NCI-H2227 (cell line): ENCODE results near the gene CHST9.

Experiments
- DNase-seq: peaks from one replicate; lab custom pipeline; 2025; ENCODE audit not compliant: unreplicated experiment; lab: John Stamatoyannopoulos, UW

The CHST9 gene

GRCh38 chr18:26868968-26869586, 316.0 kb downstream of the CHST9 start:
- no peak for DNase-seq

DNA sequence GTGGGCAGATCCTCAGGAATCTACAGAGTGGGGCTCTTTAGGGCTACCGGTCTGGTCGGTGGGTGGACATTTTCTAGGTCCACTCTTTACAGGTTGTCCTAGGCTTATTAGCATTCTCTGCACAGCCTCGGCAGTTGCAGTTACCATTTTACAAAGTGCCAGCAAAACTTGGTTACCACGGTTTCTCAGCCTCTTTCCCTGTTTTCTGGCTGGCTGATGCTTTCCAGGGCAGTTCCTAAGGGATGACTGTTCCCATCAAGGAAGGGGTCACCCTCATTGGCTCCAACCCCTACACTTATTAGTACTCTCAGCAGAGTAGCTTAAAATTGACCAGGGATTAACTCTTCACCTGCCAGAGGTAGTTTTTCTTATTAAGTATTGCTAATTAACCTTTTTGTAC, 317.6 kb downstream of the CHST9 start:
- DNase-seq, result no peak

GRCh38 chr18:26865557-26865956, 319.6 kb downstream of the CHST9 start, which contains the start of gene AQP4:
Gene AQP4 (minus strand): TSS chr18:26865707. CDS start chr18:26865689, 18 bp downstream.
- no peak for DNase-seq

DNA sequence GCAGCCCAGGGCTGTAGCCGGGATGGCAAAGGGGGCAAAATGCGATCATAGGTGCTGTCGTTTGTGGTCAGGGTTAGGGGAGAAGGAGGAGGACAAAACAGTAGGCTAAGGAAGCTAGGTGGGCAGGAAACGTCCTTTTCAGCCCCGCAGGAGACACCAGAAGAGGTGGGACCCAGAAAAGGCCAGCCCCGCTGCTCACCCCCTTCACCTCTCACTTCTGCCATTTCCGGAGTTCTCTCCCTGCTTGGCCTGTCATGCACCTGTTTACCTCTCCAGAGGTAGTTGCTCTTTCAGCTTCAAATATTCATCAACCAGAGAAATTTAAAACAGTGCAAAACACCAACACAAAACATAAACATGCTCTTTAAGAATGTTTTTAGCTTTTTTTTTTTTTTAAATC, 320.4 kb downstream of the CHST9 start:
- no peak for DNase-seq

- no peak for DNase-seq
Measured at GRCh38 chr18:26863921-26864497, 321.1 kb downstream of the CHST9 start.

GRCh38 chr18:26863122-26863879, 321.8 kb downstream of the CHST9 start:
- peak; percentile 5 for DNase-seq

- no peak for DNase-seq
Measured at GRCh38 chr18:26862084-26862483, 323.0 kb downstream of the CHST9 start.
